ENCODE results near the gene CIRBP. TPM values are rescaled to one million over a fixed set of nuclear protein-coding genes. Genes with fewer than 3 reads are reported as not detected.
"Not testable (repeated sequence)": the region's sequence is repeated elsewhere in the genome, so short reads cannot be mapped to it uniquely, and the experiment has no call there.

The CIRBP gene
- total and polyA plus RNA-seq, 2 of the 13 experiments (the other 11 are each of a cell fraction or from before 2014, with no cell fraction given), result 133 to 140 TPM

- not testable (repeated sequence) for TF ChIP-seq SOX13, LCORL (IDR thresholded peaks at IDR 0.05)
- TF ChIP-seq SOX13 (CRISPR knock-in tag; conservative IDR thresholded peaks at IDR 0.05 in 1 of 2, IDR thresholded peaks at IDR 0.05 in 1 of 2) (peak in 1 of 2 experiments; percentile 67; a peak in 1 of 4 replicates), ZNF451 (CRISPR knock-in tag; IDR thresholded peaks at IDR 0.05) (peak; percentile 61; the same call in 1 of the 2 replicates), ZNF598 (CRISPR knock-in tag; IDR thresholded peaks at IDR 0.05; ENCODE audit: borderline replicate concordance) (peak; percentile 72; the same call in 1 of the 2 replicates), ZNF350 (CRISPR knock-in tag; IDR thresholded peaks at IDR 0.05; ENCODE audit: borderline replicate concordance, low read depth) (peak; percentile 73), LCORL (CRISPR knock-in tag; IDR thresholded peaks at IDR 0.05) (peak; percentile 89)
Observed at GRCh38 chr19:1246265-1247087, 22.7 kb upstream of the CIRBP start (continued).

GRCh38 chr19:1247748-1248138, 21.4 kb upstream of the CIRBP start:
- Histone ChIP-seq H2AFZ (ENCODE audit: low read length) (no peak overlapping the region), H4K20me1 (ENCODE audit: insufficient read depth, low read length) (peaks cover 16% of the 10 kb centered on the region; the same call in 1 of the 2 replicates), H3K9ac (ENCODE audit: insufficient read depth, low read depth, low read length) (peak overlapping the region; percentile 79), H3K36me3 (replicated peaks in 1 of 2; ENCODE audit: control insufficient read depth in 1 of 2, insufficient read depth in 2 of 2, low read length in 2 of 2) (peaks cover 2 to 9% of the 10 kb centered on the region in 2 experiments; a peak in 2 of 5 replicates), H3K27me3 (ENCODE audit: control insufficient read depth in 1 of 2, insufficient read depth in 2 of 2, low read length in 2 of 2) (no peaks in the 10 kb centered on the region; a peak in 1 of 5 replicates), H3K4me3 (replicated peaks in 1 of 3; ENCODE audit: insufficient read depth in 1 of 3, low read depth in 2 of 3, low read length in 3 of 3) (peak overlapping the region; percentile 42 to 82 (median 74); a peak in 5 of 6 replicates), H3K4me1 (ENCODE audit: insufficient read depth, low read length) (peaks cover 54% of the 10 kb centered on the region), H3K27ac (ENCODE audit: extremely low read length, insufficient read depth, low read length) (peak overlapping the region; percentile 98), H3K4me2 (ENCODE audit: low read depth, low read length) (peak overlapping the region; percentile 72), H3K9me3 (ENCODE audit: low read length) (no peaks in the 10 kb centered on the region), H3K79me2 (ENCODE audit: insufficient read depth, low read length) (peaks cover 30% of the 10 kb centered on the region)
- in situ Hi-C loops (cut with HindIII; ENCODE audit: extremely low pct_ligation_motif_present, low pct_unique_long_range_greater_than_20kb) (no loop called here), intact Hi-C loops (cut with micrococcal nuclease; ENCODE audit: unreplicated experiment) (no loop called here)
- ATAC-seq, result no peak
- no peak for DNase-seq (ENCODE audit: low spot score)
- CTCF ChIA-PET (ENCODE audit: low intra/inter-chr PET ratio, low total read pairs), result no interaction called here
- POLR2A ChIA-PET, result interaction anchor here (10.1 kb wide), 1 partner anchor 21 kb away, joined by 469 read pairs; the partner anchor contains the start of gene CIRBP
- BruUV-seq (replicated peaks), result TSS peak; percentile 29
- 82% methylated on average over 6 of the region's 8 CpGs for WGBS (ENCODE audit: low lambda C conversion rate)
- FAIRE-seq, result no peak
- TF ChIP-seq ZNF646 (CRISPR knock-in tag; IDR thresholded peaks at IDR 0.05) (no peak), ZNF609 (CRISPR knock-in tag; IDR thresholded peaks at IDR 0.05; ENCODE audit: borderline replicate concordance) (no peak), EED (CRISPR knock-in tag; IDR thresholded peaks at IDR 0.05) (no peak)

Measured in HepG2 (cell line).